Globus pallidus (tissue), 1 donor: ENCODE data around the gene SEZ6L.

Experiments
- DNase-seq: peaks from one replicate; pipeline ENCODE4 v3.0.0-alpha.2; 2015; ENCODE audit warnings: low spot score

The SEZ6L gene

GRCh38 chr22:26182723-26183122, 13.5 kb downstream of the SEZ6L start:
- no peak for DNase-seq

- DNase-seq = no peak
Observed at GRCh38 chr22:26185190-26185589, 15.9 kb downstream of the SEZ6L start.

GRCh38 chr22:26188341-26188740, 19.1 kb downstream of the SEZ6L start:
- DNase-seq = no peak

- no peak for DNase-seq
Observed at GRCh38 chr22:26194313-26194712, 25.1 kb downstream of the SEZ6L start.

- no peak for DNase-seq
Observed at GRCh38 chr22:26194877-26195276, 25.6 kb downstream of the SEZ6L start.

- DNase-seq = no peak
Observed at GRCh38 chr22:26196657-26197056, 27.4 kb downstream of the SEZ6L start.

GRCh38 chr22:26197425-26197824, 28.2 kb downstream of the SEZ6L start:
- DNase-seq = no peak

- DNase-seq = no peak
Observed at GRCh38 chr22:26199665-26200064, 30.4 kb downstream of the SEZ6L start.

GRCh38 chr22:26202280-26202924, 33.1 kb downstream of the SEZ6L start:
- no peak for DNase-seq

- DNase-seq = no peak
Observed at GRCh38 chr22:26205494-26205893, 36.2 kb downstream of the SEZ6L start.

- no peak for DNase-seq
Observed at GRCh38 chr22:26210334-26210733, 41.1 kb downstream of the SEZ6L start.

GRCh38 chr22:26213826-26214225, 44.6 kb downstream of the SEZ6L start:
- DNase-seq = no peak

GRCh38 chr22:26214466-26214865, 45.2 kb downstream of the SEZ6L start:
- DNase-seq = no peak

GRCh38 chr22:26215736-26216135, 46.5 kb downstream of the SEZ6L start:
- DNase-seq = no peak

GRCh38 chr22:26225207-26225606, 55.9 kb downstream of the SEZ6L start:
- DNase-seq = no peak

GRCh38 chr22:26226538-26227297, 57.5 kb downstream of the SEZ6L start:
- no peak for DNase-seq

- no peak for DNase-seq
Observed at GRCh38 chr22:26229910-26230309, 60.6 kb downstream of the SEZ6L start.

- DNase-seq = no peak
Observed at GRCh38 chr22:26234296-26234695, 65.0 kb downstream of the SEZ6L start.

GRCh38 chr22:26235792-26236487, 66.7 kb downstream of the SEZ6L start:
- DNase-seq = no peak

- no peak for DNase-seq
Observed at GRCh38 chr22:26236991-26237390, 67.7 kb downstream of the SEZ6L start.

GRCh38 chr22:26238596-26238995, 69.3 kb downstream of the SEZ6L start:
- no peak for DNase-seq

GRCh38 chr22:26239581-26239980, 70.3 kb downstream of the SEZ6L start:
- no peak for DNase-seq

- DNase-seq = no peak
Observed at GRCh38 chr22:26241361-26241760, 72.1 kb downstream of the SEZ6L start.
